Fibroblast of peridontal ligament (primary cell): Measurements from ENCODE around the gene CCL19.
"Not testable (repeated sequence)": the region's sequence is repeated elsewhere in the genome, so short reads cannot be mapped to it uniquely, and the experiment has no call there.

Experiments used
- DNase-seq: peaks from one replicate; pipeline ENCODE4 v3.0.0-alpha.2; 2010; ENCODE audit errors: extremely low read depth

CCL19 gene

GRCh38 chr9:34690983-34691935 lies at the start of gene CCL19:
Gene CCL19 (minus strand): TSS chr9:34691276. CDS start chr9:34691139, 137 bp downstream.
- no peak for DNase-seq

- DNase-seq = not testable (repeated sequence)
These were observed 49.1 kb upstream of the CCL19 start for GRCh38 chr9:34740176-34740575.

- DNase-seq = no peak
These were observed 46.7 kb upstream of the CCL19 start for GRCh38 chr9:34737677-34738260.

GRCh38 chr9:34734720-34735119 lies 43.6 kb upstream of the CCL19 start:
- no peak for DNase-seq

- no peak for DNase-seq
These were observed 41.8 kb upstream of the CCL19 start for GRCh38 chr9:34732886-34733285.

GRCh38 chr9:34732478-34732877 lies 41.4 kb upstream of the CCL19 start:
- DNase-seq = no peak

GRCh38 chr9:34723141-34723540 lies 32.1 kb upstream of the CCL19 start:
- no peak for DNase-seq

- not testable (repeated sequence) for DNase-seq
These were observed 28.6 kb upstream of the CCL19 start for GRCh38 chr9:34719769-34720025.

- DNase-seq = no peak
These were observed 28.1 kb upstream of the CCL19 start for GRCh38 chr9:34719021-34719768.

GRCh38 chr9:34717996-34718614 lies 27.0 kb upstream of the CCL19 start:
- no peak for DNase-seq

- DNase-seq = no peak
These were observed 25.6 kb upstream of the CCL19 start for GRCh38 chr9:34716711-34717110.

GRCh38 chr9:34715639-34716215 lies 24.7 kb upstream of the CCL19 start:
- DNase-seq = no peak

GRCh38 chr9:34714007-34714406 lies 22.9 kb upstream of the CCL19 start:
- no peak for DNase-seq

GRCh38 chr9:34712140-34712539 lies 21.1 kb upstream of the CCL19 start:
- no peak for DNase-seq

GRCh38 chr9:34710023-34710422 lies 18.9 kb upstream of the CCL19 start, which contains the start of gene CCL21:
Gene CCL21 (minus strand): TSS chr9:34710136. CDS start chr9:34710066, 70 bp downstream.
- no peak for DNase-seq

GRCh38 chr9:34709196-34709978 lies 18.3 kb upstream of the CCL19 start:
- DNase-seq = no peak

- no peak for DNase-seq
These were observed 16.1 kb upstream of the CCL19 start for GRCh38 chr9:34707130-34707529.

GRCh38 chr9:34701769-34702736 lies 11.0 kb upstream of the CCL19 start:
- DNase-seq = peak; percentile 92

GRCh38 chr9:34701023-34701768 lies 10.1 kb upstream of the CCL19 start:
- peak; percentile 35 for DNase-seq
